IMR-90 (cell line): ENCODE measurements around the gene SLC30A2. TPM values are rescaled to one million over a fixed set of nuclear protein-coding genes. Genes with fewer than 3 reads are reported as not detected.

Source experiments
- ATAC-seq: fragments of 200-7000 bp; cut with Tn5 transposase; 2 replicates; pipeline ENCODE4 v1.9.1; 2020; ENCODE audit warnings: low read depth, mild to moderate bottlenecking, moderate library complexity
- BruUV-seq: library from RNA; stranded (reverse); fragments of 400-500 nt; replicated peaks from 2 replicates; lab custom pipeline; 2021; lab: Mats Ljungman, UMichigan
- CTCF ChIA-PET: fragments of 300-600 bp; formaldehyde crosslinking; extraction: SDS; loops from one replicate; lab custom pipeline; 2021; ENCODE audit warnings: antibody characterized with exemption; lab: Yijun Ruan, JAX
- POLR2A ChIA-PET: fragments of 300-600 bp; sonication (Branson Sonifier 250); formaldehyde crosslinking; loops from one replicate; lab custom pipeline; 2022; ENCODE audit warnings: antibody characterized with exemption; ENCODE audit not compliant: unreplicated experiment; lab: Charles Lee
- DNase-seq: peaks from one replicate; pipeline ENCODE4 v3.0.0; 2013
- H2AFZ ChIP-seq: replicated peaks from 2 replicates; pipeline ENCODE3; 2013; ENCODE audit warnings: low read length, mild to moderate bottlenecking; ENCODE audit not compliant: poor library complexity
- H2AK5ac ChIP-seq: 2 replicates; pipeline ENCODE4 v1.6.1; 2013; ENCODE audit warnings: low read depth, low read length, inconsistent platforms
- H2AK9ac ChIP-seq: replicated peaks from 2 replicates; pipeline ENCODE3; 2013; ENCODE audit warnings: mild to moderate bottlenecking, low read depth, low read length, moderate library complexity; ENCODE audit not compliant: poor library complexity
- H2BK120ac ChIP-seq: 2 replicates; pipeline ENCODE4 v1.6.1; 2013; ENCODE audit warnings: low read depth, low read length, inconsistent platforms
- H2BK15ac ChIP-seq: 3 replicates; pipeline ENCODE4 v1.6.1; 2013; ENCODE audit warnings: low read depth, low read length, inconsistent platforms
- H2BK20ac ChIP-seq: 2 replicates; pipeline ENCODE4 v1.6.1; 2013; ENCODE audit warnings: low read depth, mild to moderate bottlenecking, inconsistent platforms, low read length, moderate library complexity
- H2BK5ac ChIP-seq: 2 replicates; pipeline ENCODE4 v1.6.1; 2013; ENCODE audit warnings: mild to moderate bottlenecking, low read depth, low read length, inconsistent platforms; ENCODE audit not compliant: poor library complexity, severe bottlenecking
- H3K14ac ChIP-seq: replicated peaks from 2 replicates; pipeline ENCODE4 v1.6.1; 2013; ENCODE audit warnings: low read depth, low read length, inconsistent platforms
- H3K18ac ChIP-seq: 2 replicates; pipeline ENCODE4 v1.6.1; 2013; ENCODE audit warnings: low read depth, low read length, control low read depth
- H3K23ac ChIP-seq: 2 replicates; pipeline ENCODE4 v1.6.1; 2013; ENCODE audit warnings: low read depth, low read length, inconsistent platforms
- H3K27ac ChIP-seq: 2 replicates; pipeline ENCODE4 v1.5.1; 2013; ENCODE audit warnings: mild to moderate bottlenecking, control low read depth, low read length; ENCODE audit not compliant: insufficient read depth
- H3K27me3 ChIP-seq: 2 replicates; pipeline ENCODE4 v1.6.1; 2013; ENCODE audit warnings: low read length; ENCODE audit not compliant: control insufficient read depth, insufficient read depth
- H3K36me3 ChIP-seq: 2 replicates; pipeline ENCODE4 v1.6.1; 2013; ENCODE audit warnings: low read length, mixed read lengths; ENCODE audit not compliant: control insufficient read depth, insufficient read depth
- H3K4ac ChIP-seq: 2 replicates; pipeline ENCODE4 v1.6.1; 2013; ENCODE audit warnings: low read depth, low read length, inconsistent platforms
- H3K4me1 ChIP-seq: 2 replicates; pipeline ENCODE4 v1.6.1; 2013; ENCODE audit warnings: low read length, mixed read lengths; ENCODE audit not compliant: control insufficient read depth, insufficient read depth
- H3K4me2 ChIP-seq: 2 replicates; pipeline ENCODE4 v1.6.1; 2013; ENCODE audit warnings: low read depth, mild to moderate bottlenecking, control low read depth, low read length, moderate library complexity
- H3K4me3 ChIP-seq: 2 replicates; pipeline ENCODE4 v1.5.1; 2013; ENCODE audit warnings: low read depth, mild to moderate bottlenecking, control low read depth, low read length, moderate library complexity; ENCODE audit not compliant: insufficient read depth
- H3K56ac ChIP-seq: 2 replicates; pipeline ENCODE4 v1.6.1; 2013; ENCODE audit warnings: low read length, inconsistent platforms; ENCODE audit not compliant: insufficient read depth; ENCODE audit errors: extremely low read depth
- H3K79me1 ChIP-seq, 2 experiments: 2 replicates each; pipeline ENCODE4 v1.6.1; 2013; ENCODE audit warnings: low read length in 2 of 2, inconsistent platforms in 1 of 2, low read depth in 1 of 2
- H3K9ac ChIP-seq: 2 replicates; pipeline ENCODE4 v1.6.1; 2013; ENCODE audit warnings: low read depth, low read length, control low read depth
- H3K9me1 ChIP-seq: 2 replicates; pipeline ENCODE4 v1.6.1; 2013; ENCODE audit warnings: low read length, inconsistent platforms; ENCODE audit not compliant: insufficient read depth
- H3K9me3 ChIP-seq: 2 replicates; pipeline ENCODE4 v1.6.1; 2013; ENCODE audit warnings: low read length; ENCODE audit not compliant: control insufficient read depth, insufficient read depth
- H4K20me1 ChIP-seq: 2 replicates; pipeline ENCODE4 v1.6.1; 2013; ENCODE audit warnings: low read length, inconsistent platforms; ENCODE audit not compliant: insufficient read depth
- H4K5ac ChIP-seq: 2 replicates; pipeline ENCODE4 v1.6.1; 2013; ENCODE audit warnings: mild to moderate bottlenecking, low read depth, low read length, control low read depth
- H4K8ac ChIP-seq, 2 experiments: 2 replicates each; pipeline ENCODE4 v1.6.1; 2013; ENCODE audit warnings: low read depth in 2 of 2, low read length in 2 of 2, control low read depth in 1 of 2, inconsistent platforms in 1 of 2
- H4K91ac ChIP-seq: 2 replicates; pipeline ENCODE4 v1.6.1; 2013; ENCODE audit warnings: low read depth, low read length, inconsistent platforms; ENCODE audit not compliant: insufficient read depth
- BHLHE40 ChIP-seq: fragments of 150-350 bp; IDR thresholded peaks from 2 replicates; pipeline ENCODE4 v1.6.1; 2016; ENCODE audit warnings: mild to moderate bottlenecking, low read depth, low read length
- CEBPB ChIP-seq: IDR thresholded peaks from 2 replicates; pipeline ENCODE4 v1.6.1; 2012; ENCODE audit warnings: low read depth, low read length, improper control_type of control experiment
- CHD1 ChIP-seq: IDR thresholded peaks from 2 replicates; pipeline ENCODE4 v1.6.1; 2012; ENCODE audit warnings: low read depth, low read length, improper control_type of control experiment
- CTCF ChIP-seq: conservative IDR thresholded peaks from 2 replicates; pipeline ENCODE4 v1.5.1; 2012; ENCODE audit warnings: mild to moderate bottlenecking, low read depth, low read length, improper control_type of control experiment
- ELK1 ChIP-seq: fragments of 150-350 bp; IDR thresholded peaks from 2 replicates; pipeline ENCODE4 v1.6.1; 2016; ENCODE audit warnings: low read depth, mild to moderate bottlenecking, low read length, moderate library complexity, borderline replicate concordance
- FOS ChIP-seq: fragments of 150-350 bp; IDR thresholded peaks from 2 replicates; pipeline ENCODE4 v1.6.1; 2016; ENCODE audit warnings: low read depth, low read length
- MAFK ChIP-seq: IDR thresholded peaks from 2 replicates; pipeline ENCODE4 v1.6.1; 2012; ENCODE audit warnings: low read depth, low read length, improper control_type of control experiment
- MAZ ChIP-seq: IDR thresholded peaks from 2 replicates; pipeline ENCODE4 v1.6.1; 2012; ENCODE audit warnings: low read depth, mild to moderate bottlenecking, low read length, improper control_type of control experiment, moderate library complexity, borderline replicate concordance
- MXI1 ChIP-seq: IDR thresholded peaks from 2 replicates; pipeline ENCODE4 v1.6.1; 2012; ENCODE audit warnings: low read depth, mild to moderate bottlenecking, low read length, moderate library complexity, borderline replicate concordance
- NFE2L2 ChIP-seq: fragments of 150-350 bp; IDR thresholded peaks from 2 replicates; pipeline ENCODE4 v1.6.1; 2016; ENCODE audit warnings: low read depth, mild to moderate bottlenecking, low read length
- POLR2A ChIP-seq: IDR thresholded peaks from 2 replicates; pipeline ENCODE4 v1.6.1; 2012; ENCODE audit warnings: mild to moderate bottlenecking, low read depth, low read length
- RAD21 ChIP-seq: IDR thresholded peaks from 2 replicates; pipeline ENCODE4 v1.6.1; 2012; ENCODE audit warnings: low read length, improper control_type of control experiment
- RCOR1 ChIP-seq: IDR thresholded peaks from 2 replicates; pipeline ENCODE4 v1.6.1; 2012; ENCODE audit warnings: mild to moderate bottlenecking, low read length, improper control_type of control experiment; ENCODE audit not compliant: insufficient replicate concordance
- RFX5 ChIP-seq: IDR thresholded peaks from 2 replicates; pipeline ENCODE4 v1.8.0; 2012; ENCODE audit warnings: low read depth, mild to moderate bottlenecking, low read length, moderate library complexity
- SMC3 ChIP-seq: fragments of 150-350 bp; IDR thresholded peaks from 2 replicates; pipeline ENCODE4 v1.6.1; 2016; ENCODE audit warnings: low read depth, mild to moderate bottlenecking, antibody characterized with exemption, low read length, moderate library complexity
- USF2 ChIP-seq: fragments of 150-350 bp; IDR thresholded peaks from 2 replicates; pipeline ENCODE4 v1.6.1; 2017; ENCODE audit warnings: mild to moderate bottlenecking, antibody characterized with exemption, low read length, low read depth
- WGBS, 2 experiments: methylation state at CpG; one replicate each; pipeline versions ENCODE4 v1.1.5 to v1.1.7; 2013; ENCODE audit warnings: missing lambda C conversion rate in 2 of 2; ENCODE audit not compliant: insufficient read length in 1 of 2; ENCODE audit errors: extremely low coverage in 2 of 2; 5-methylcytosine and 5-hydroxymethylcytosine counted together
- dilution Hi-C: fragments of 300-500 bp; cut with HindIII; formaldehyde crosslinking; loops from one replicate; pipeline ENCODE4 v1.14.3; 2018; ENCODE audit warnings: low sequenced_read_pairs; ENCODE audit not compliant: unreplicated experiment
- in situ Hi-C: fragments of 300-500 bp; cut with MboI; formaldehyde crosslinking; loops from 3 replicates; pipeline ENCODE4 v1.14.3; 2019; ENCODE audit warnings: low sequenced_read_pairs, inconsistent platforms, mixed read lengths
- intact Hi-C: fragments of 100-400 bp; cut with micrococcal nuclease; formaldehyde crosslinking; loops from 2 replicates; pipeline ENCODE4 v1.10.0; 2022
- polyA plus RNA-seq, 3 experiments: library from polyadenylated mRNA; depleted of rRNA; stranded (reverse); fragments of >200 nt; gene quantifications; 2 replicates each; pipeline ENCODE4 v1.2.3, GENCODE V29; 2012; ENCODE audit warnings: low replicate concordance in 1 of 3
- total RNA-seq: library from RNA; depleted of rRNA; stranded (reverse); fragments of >200 nt; gene quantifications from 2 replicates; pipeline ENCODE4 v1.2.3, GENCODE V29; 2012

Gene SLC30A2
- total and polyA plus RNA-seq, 2 of the 4 experiments (the other 2 are of a cell fraction) = not detected

- H2BK120ac ChIP-seq = no peak overlapping the region
- no peak overlapping the region for H4K8ac ChIP-seq
- H2AK9ac ChIP-seq = no peak overlapping the region
- H3K9me1 ChIP-seq = 0 out of 2 replicates have a peak, but pooled peaks cover 3% of the 10 kb centered on the region
- DNase-seq (no peak), ATAC-seq (no peak)
- no peak overlapping the region for H4K91ac ChIP-seq
- no peak overlapping the region for H3K56ac ChIP-seq
- no peak overlapping the region for H2BK20ac ChIP-seq
- POLR2A ChIA-PET = no interaction called here
- peaks cover 6% of the 10 kb centered on the region for H3K4me1 ChIP-seq
- TF ChIP-seq ELK1 (no peak), NFE2L2 (no peak), CTCF (no peak), CEBPB (no peak), RCOR1 (no peak), BHLHE40 (no peak), RAD21 (no peak), MAFK (no peak), MAZ (no peak), POLR2A (no peak), RFX5 (no peak), MXI1 (no peak), USF2 (no peak), SMC3 (no peak), FOS (no peak), CHD1 (no peak)
- no peak overlapping the region for H3K4ac ChIP-seq
- H3K27me3 ChIP-seq = peaks cover 3% of the 10 kb centered on the region; the same call in 1 of the 2 replicates
- H3K27ac ChIP-seq = no peak overlapping the region
- H2AFZ ChIP-seq = no peak overlapping the region
- intact Hi-C loops = no loop called here
- no peak overlapping the region for H3K4me3 ChIP-seq
- dilution Hi-C loops = no loop called here
- CTCF ChIA-PET = no interaction called here
- no peak overlapping the region for H2BK5ac ChIP-seq
- no peak overlapping the region for H3K9ac ChIP-seq
- no peak overlapping the region for H3K18ac ChIP-seq
- H3K36me3 ChIP-seq = no peaks in the 10 kb centered on the region
- WGBS, 2 experiments = 100% methylated on average over 1 of the region's 12 CpGs; no CpG with 5 or more reads in 1 of the 2 experiments
- no peak overlapping the region for H2BK15ac ChIP-seq
- H3K9me3 ChIP-seq = no peaks in the 10 kb centered on the region
- H2AK5ac ChIP-seq = no peak overlapping the region
- in situ Hi-C loops = no loop called here
- no TSS peak for BruUV-seq
- H3K14ac ChIP-seq = no peak overlapping the region
- no peaks in the 10 kb centered on the region for H3K79me1 ChIP-seq
- H3K4me2 ChIP-seq = no peak overlapping the region
- no peak overlapping the region for H4K5ac ChIP-seq
- H3K23ac ChIP-seq = no peak overlapping the region
- no peaks in the 10 kb centered on the region for H4K20me1 ChIP-seq
Measured at GRCh38 chr1:26032656-26033357, 13.1 kb downstream of the SLC30A2 start.
